SK-N-MC (cell line): Measurements from ENCODE around the gene POLR2H.

Source experiments
- EZH2 ChIP-seq: fragments of 200-600 bp; sonication (generic); IDR thresholded peaks from one replicate; pipeline ENCODE4 v1.6.1; 2017; ENCODE audit warnings: antibody characterized with exemption
- POLR2AphosphoS5 ChIP-seq: IDR thresholded peaks from 2 replicates; pipeline ENCODE4 v1.6.1; 2012; ENCODE audit warnings: mild to moderate bottlenecking, low read depth, low read length, borderline replicate concordance

GRCh38 chr3:184355261-184356040, 6.1 kb upstream of the POLR2H start:
- no peak for TF ChIP-seq EZH2
- no peak for TF ChIP-seq POLR2AphosphoS5
